HUES64 (cell line): ENCODE data around the gene ADARB1.
"Not testable (repeated sequence)": the region's sequence is repeated elsewhere in the genome, so short reads cannot be mapped to it uniquely, and the experiment has no call there.

Experiments used
- H3K27ac ChIP-seq: 2 replicates; pipeline ENCODE4 v1.7.0; 2013; ENCODE audit warnings: low read depth, low read length, inconsistent platforms
- H3K27me3 ChIP-seq: 2 replicates; pipeline ENCODE4 v1.6.1; 2013; ENCODE audit warnings: mild to moderate bottlenecking, low read length; ENCODE audit not compliant: insufficient read depth
- H3K36me3 ChIP-seq: 2 replicates; pipeline ENCODE4 v1.6.1; 2013; ENCODE audit warnings: mild to moderate bottlenecking, low read length; ENCODE audit not compliant: insufficient read depth
- H3K4me1 ChIP-seq: 2 replicates; pipeline ENCODE4 v1.6.1; 2013; ENCODE audit warnings: mild to moderate bottlenecking, low read length, moderate library complexity; ENCODE audit not compliant: insufficient read depth
- H3K4me3 ChIP-seq: 2 replicates; pipeline ENCODE4 v1.5.1; 2013; ENCODE audit warnings: mild to moderate bottlenecking, low read length, moderate library complexity
- H3K9ac ChIP-seq: 2 replicates; pipeline ENCODE4 v1.6.1; 2013; ENCODE audit warnings: mild to moderate bottlenecking, low read depth, low read length
- H3K9me3 ChIP-seq: 2 replicates; pipeline ENCODE4 v1.6.1; 2013; ENCODE audit warnings: low read depth, low read length; ENCODE audit not compliant: insufficient read depth
- WGBS: fragments of 150-250, 120-280 bp; methylation state at CpG from one replicate; pipeline ENCODE4 v1.1.7; 2013; ENCODE audit warnings: missing lambda C conversion rate; 5-methylcytosine and 5-hydroxymethylcytosine counted together

ADARB1 gene

GRCh38 chr21:45141507-45141906, 67.1 kb downstream of the ADARB1 start:
- H3K4me1 ChIP-seq = no peaks in the 10 kb centered on the region
- no peak overlapping the region for H3K27ac ChIP-seq
- no peaks in the 10 kb centered on the region for H3K9me3 ChIP-seq
- no peak overlapping the region for H3K4me3 ChIP-seq
- H3K36me3 ChIP-seq = no peaks in the 10 kb centered on the region; the same call in 1 of the 2 replicates
- 92% methylated on average over 5 of the region's 5 CpGs for WGBS
- H3K27me3 ChIP-seq = no peaks in the 10 kb centered on the region
- H3K9ac ChIP-seq = no peak overlapping the region

- no peak overlapping the region for H3K4me3 ChIP-seq
- no peak overlapping the region for H3K27ac ChIP-seq
- no peaks in the 10 kb centered on the region for H3K4me1 ChIP-seq
- H3K9ac ChIP-seq = no peak overlapping the region
- no peaks in the 10 kb centered on the region for H3K9me3 ChIP-seq
- H3K27me3 ChIP-seq = no peaks in the 10 kb centered on the region
- WGBS = 92% methylated on average over 12 of the region's 12 CpGs
- no peaks in the 10 kb centered on the region; the same call in 1 of the 2 replicates for H3K36me3 ChIP-seq
Observed at GRCh38 chr21:45142469-45143308, 68.3 kb downstream of the ADARB1 start.

GRCh38 chr21:45143855-45144254, 69.5 kb downstream of the ADARB1 start:
- Histone ChIP-seq H3K27me3 (no peaks in the 10 kb centered on the region), H3K9ac (no peak overlapping the region), H3K4me1 (no peaks in the 10 kb centered on the region), H3K27ac (no peak overlapping the region), H3K36me3 (no peaks in the 10 kb centered on the region), H3K4me3 (no peak overlapping the region), H3K9me3 (no peaks in the 10 kb centered on the region)
- 91% methylated on average over 2 of the region's 3 CpGs for whole genome bisulfite sequencing

- H3K9me3 ChIP-seq = no peaks in the 10 kb centered on the region
- H3K4me1 ChIP-seq = no peaks in the 10 kb centered on the region
- 87% methylated on average over 9 of the region's 9 CpGs for WGBS
- H3K27me3 ChIP-seq = no peaks in the 10 kb centered on the region
- H3K4me3 ChIP-seq = no peak overlapping the region
- no peak overlapping the region for H3K9ac ChIP-seq
- no peak overlapping the region for H3K27ac ChIP-seq
- no peaks in the 10 kb centered on the region for H3K36me3 ChIP-seq
Observed at GRCh38 chr21:45145146-45145545, 70.8 kb downstream of the ADARB1 start.

- not testable (repeated sequence) for H3K4me1 ChIP-seq, H3K4me3 ChIP-seq, H3K9ac ChIP-seq, H3K27ac ChIP-seq, H3K9me3 ChIP-seq, H3K27me3 ChIP-seq, H3K36me3 ChIP-seq
- 96% methylated on average over 17 of the region's 17 CpGs for WGBS
Observed at GRCh38 chr21:45145846-45146245, 71.5 kb downstream of the ADARB1 start.

GRCh38 chr21:45146306-45146705, 71.9 kb downstream of the ADARB1 start:
- H3K9ac ChIP-seq = no peak overlapping the region
- no peaks in the 10 kb centered on the region for H3K4me1 ChIP-seq
- WGBS = 93% methylated on average over 8 of the region's 8 CpGs
- no peaks in the 10 kb centered on the region for H3K27me3 ChIP-seq
- H3K27ac ChIP-seq = no peak overlapping the region
- H3K4me3 ChIP-seq = no peak overlapping the region
- H3K36me3 ChIP-seq = no peaks in the 10 kb centered on the region
- H3K9me3 ChIP-seq = no peaks in the 10 kb centered on the region

- H3K36me3 ChIP-seq = no peaks in the 10 kb centered on the region
- no peaks in the 10 kb centered on the region for H3K4me1 ChIP-seq
- no peaks in the 10 kb centered on the region for H3K9me3 ChIP-seq
- H3K9ac ChIP-seq = no peak overlapping the region
- no peaks in the 10 kb centered on the region for H3K27me3 ChIP-seq
- H3K4me3 ChIP-seq = no peak overlapping the region
- no peak overlapping the region for H3K27ac ChIP-seq
- 86% methylated on average over 2 of the region's 2 CpGs for WGBS
Observed at GRCh38 chr21:45146801-45147200, 72.4 kb downstream of the ADARB1 start.

GRCh38 chr21:45147473-45148315, 73.3 kb downstream of the ADARB1 start:
- Histone ChIP-seq H3K27me3 (no peaks in the 10 kb centered on the region), H3K4me3 (no peak overlapping the region), H3K27ac (no peak overlapping the region), H3K9me3 (no peaks in the 10 kb centered on the region), H3K4me1 (no peaks in the 10 kb centered on the region), H3K9ac (no peak overlapping the region; the same call in 1 of the 2 replicates), H3K36me3 (no peaks in the 10 kb centered on the region)
- WGBS = 89% methylated on average over 30 of the region's 30 CpGs

GRCh38 chr21:45148316-45148990, 74.1 kb downstream of the ADARB1 start:
- Histone ChIP-seq H3K4me1 (no peaks in the 10 kb centered on the region), H3K27ac (no peak overlapping the region), H3K4me3 (no peak overlapping the region), H3K9me3 (no peaks in the 10 kb centered on the region), H3K36me3 (no peaks in the 10 kb centered on the region), H3K27me3 (no peaks in the 10 kb centered on the region), H3K9ac (no peak overlapping the region; the same call in 1 of the 2 replicates)
- 90% methylated on average over 14 of the region's 14 CpGs for WGBS

GRCh38 chr21:45149021-45149420, 74.6 kb downstream of the ADARB1 start:
- WGBS = 90% methylated on average over 5 of the region's 5 CpGs
- H3K36me3 ChIP-seq = no peaks in the 10 kb centered on the region
- no peak overlapping the region for H3K4me3 ChIP-seq
- no peaks in the 10 kb centered on the region for H3K27me3 ChIP-seq
- H3K9ac ChIP-seq = no peak overlapping the region
- H3K9me3 ChIP-seq = no peaks in the 10 kb centered on the region
- H3K27ac ChIP-seq = no peak overlapping the region
- no peaks in the 10 kb centered on the region for H3K4me1 ChIP-seq

- Histone ChIP-seq H3K4me1 (no peaks in the 10 kb centered on the region), H3K27me3 (no peaks in the 10 kb centered on the region)
- WGBS = 91% methylated on average over 6 of the region's 6 CpGs
Observed at GRCh38 chr21:45150638-45151131, 76.3 kb downstream of the ADARB1 start.

More at GRCh38 chr21:45150638-45151131, 76.3 kb downstream of the ADARB1 start:
- Histone ChIP-seq H3K4me3 (no peak overlapping the region), H3K9me3 (no peaks in the 10 kb centered on the region), H3K36me3 (no peaks in the 10 kb centered on the region), H3K9ac (no peak overlapping the region), H3K27ac (no peak overlapping the region)
